MCF 10A (cell line): Measurements from ENCODE around the gene GPR83. TPM values are rescaled to one million over a fixed set of nuclear protein-coding genes. Genes with fewer than 3 reads are reported as not detected.

Experiments used
- BruUV-seq: library from RNA; stranded (reverse); fragments of 400-500 nt; replicated peaks from 2 replicates; lab custom pipeline; 2021; lab: Mats Ljungman, UMichigan
- CTCF ChIA-PET: fragments of 300-600 bp; sonication (Branson Sonifier 250); formaldehyde crosslinking; extraction: SDS; loops from one replicate; lab custom pipeline; 2021; ENCODE audit warnings: antibody characterized with exemption, inconsistent platforms; lab: Yijun Ruan, JAX
- POLR2A ChIA-PET: fragments of 300-600, 350-650 bp; sonication (Branson Sonifier 250); formaldehyde crosslinking; extraction: SDS; loops from one replicate; lab custom pipeline; 2020; ENCODE audit warnings: antibody characterized with exemption, inconsistent platforms; lab: Yijun Ruan, JAX
- DNase-seq: peaks from one replicate; pipeline ENCODE4 v3.0.0-alpha.2; 2018; ENCODE audit not compliant: unreplicated experiment
- H3K27ac Mint-ChIP-seq: one replicate; pipeline ENCODE4 v1.8.0; 2022; ENCODE audit warnings: mild to moderate bottlenecking, low read depth, mixed read lengths; ENCODE audit not compliant: unreplicated experiment
- H3K27me3 Mint-ChIP-seq: one replicate; pipeline ENCODE4 v1.8.0; 2022; ENCODE audit warnings: mixed read lengths; ENCODE audit not compliant: insufficient read depth, unreplicated experiment
- H3K36me3 Mint-ChIP-seq: one replicate; pipeline ENCODE4 v1.8.0; 2022; ENCODE audit warnings: mild to moderate bottlenecking, moderate library complexity, mixed read lengths; ENCODE audit not compliant: insufficient read depth, unreplicated experiment
- H3K4me1 Mint-ChIP-seq: one replicate; pipeline ENCODE4 v1.8.0; 2022; ENCODE audit warnings: mixed read lengths; ENCODE audit not compliant: insufficient read depth, unreplicated experiment
- H3K4me3 Mint-ChIP-seq: one replicate; pipeline ENCODE4 v1.8.0; 2022; ENCODE audit warnings: mild to moderate bottlenecking, moderate library complexity, mixed read lengths; ENCODE audit not compliant: unreplicated experiment
- H3K9me3 Mint-ChIP-seq: one replicate; pipeline ENCODE4 v1.8.0; 2022; ENCODE audit warnings: mixed read lengths; ENCODE audit not compliant: unreplicated experiment
- CTCF ChIP-seq: fragments of 200-600 bp; IDR thresholded peaks from one replicate; pipeline ENCODE4 v1.8.0; 2022; ENCODE audit warnings: antibody characterized with exemption, mild to moderate bottlenecking; ENCODE audit not compliant: unreplicated experiment
- intact Hi-C: fragments of 100-400 bp; cut with micrococcal nuclease; formaldehyde crosslinking; loops from 2 replicates; pipeline ENCODE4 v1.14.1; 2022
- total RNA-seq: library from RNA; stranded (reverse); gene quantifications from 2 replicates; pipeline ENCODE4 v1.2.3, GENCODE V29; 2022

The GPR83 gene
- total RNA-seq, 1 experiment from 2014 or later: not detected

- intact Hi-C loops: no loop called here
- CTCF ChIA-PET: interaction anchor here (0.7 to 1.8 kb wide), 5 partner anchors 12 to 554 kb away, joined by 3 to 7 read pairs (median 3); no protein-coding TSS in a partner anchor
- POLR2A ChIA-PET: interaction anchor here (0.8 to 2.1 kb wide), 6 partner anchors 34 to 320 kb away, joined by 3 to 11 read pairs (median 6); partner anchors contain the start of genes ANKRD49, MRE11 and PANX1
- Mint-ChIP-seq H3K27ac (peak overlapping the region; percentile 36), H3K27me3 (no peaks in the 10 kb centered on the region), H3K4me1 (peaks cover 7% of the 10 kb centered on the region), H3K9me3 (no peaks in the 10 kb centered on the region), H3K4me3 (no peak overlapping the region), H3K36me3 (peaks cover 25% of the 10 kb centered on the region)
- no TSS peak for BruUV-seq
- no peak for TF ChIP-seq CTCF
- no peak for DNase-seq
Measured at GRCh38 chr11:94449029-94449428, 47.8 kb upstream of the GPR83 start.

- BruUV-seq: no TSS peak
- CTCF ChIA-PET: interaction anchor here (0.8 kb wide), 1 partner anchor 37 kb away, joined by 3 read pairs; no protein-coding TSS in a partner anchor
- POLR2A ChIA-PET: no interaction called here
- no peak for DNase-seq
- H3K36me3 Mint-ChIP-seq: peaks cover 35% of the 10 kb centered on the region
- TF ChIP-seq CTCF: no peak
- no peak overlapping the region for H3K27ac Mint-ChIP-seq
- intact Hi-C loops: no loop called here
- peaks cover 7% of the 10 kb centered on the region for H3K4me1 Mint-ChIP-seq
- H3K9me3 Mint-ChIP-seq: no peaks in the 10 kb centered on the region
- H3K27me3 Mint-ChIP-seq: no peaks in the 10 kb centered on the region
- H3K4me3 Mint-ChIP-seq: no peak overlapping the region
Measured at GRCh38 chr11:94447149-94447548, 45.9 kb upstream of the GPR83 start.

- TF ChIP-seq CTCF: no peak
- Mint-ChIP-seq H3K4me3 (no peak overlapping the region), H3K4me1 (peaks cover 7% of the 10 kb centered on the region), H3K27ac (no peak overlapping the region), H3K9me3 (no peaks in the 10 kb centered on the region), H3K36me3 (peaks cover 41% of the 10 kb centered on the region), H3K27me3 (no peaks in the 10 kb centered on the region)
- CTCF ChIA-PET: interaction anchor here (0.6 to 0.9 kb wide), 3 partner anchors 16 to 23 kb away, joined by 3 read pairs; no protein-coding TSS in a partner anchor
- POLR2A ChIA-PET: no interaction called here
- intact Hi-C loops: no loop called here
- BruUV-seq: no TSS peak
- DNase-seq: no peak
Measured at GRCh38 chr11:94445641-94446040, 44.4 kb upstream of the GPR83 start.

GRCh38 chr11:94433049-94433448, 31.8 kb upstream of the GPR83 start:
- Mint-ChIP-seq H3K4me1 (no peaks in the 10 kb centered on the region), H3K27ac (no peak overlapping the region), H3K36me3 (peaks cover 48% of the 10 kb centered on the region), H3K9me3 (no peaks in the 10 kb centered on the region), H3K4me3 (no peak overlapping the region), H3K27me3 (no peaks in the 10 kb centered on the region)
- no peak for DNase-seq
- intact Hi-C loops: no loop called here
- no TSS peak for BruUV-seq
- no peak for TF ChIP-seq CTCF
- ChIA-PET POLR2A (no interaction called here), CTCF (interaction anchor here (1.1 kb wide), 1 partner anchor 9 kb away, joined by 3 read pairs; no protein-coding TSS in a partner anchor)
